Amniotic stem cell (primary cell): ENCODE data around the gene RPL39.
A peak's percentile ranks its signal among the peaks of the same experiment; 100 is the strongest.
"Not testable (repeated sequence)": the region's sequence is repeated elsewhere in the genome, so short reads cannot be mapped to it uniquely, and the experiment has no call there.

Experiments
- DNase-seq: peaks from one replicate; lab custom pipeline; 2025; lab: John Stamatoyannopoulos, UW

The RPL39 gene

GRCh38 chrX:119763181-119763580 lies 28.2 kb downstream of the RPL39 start:
- peak; percentile 6 for DNase-seq

DNA sequence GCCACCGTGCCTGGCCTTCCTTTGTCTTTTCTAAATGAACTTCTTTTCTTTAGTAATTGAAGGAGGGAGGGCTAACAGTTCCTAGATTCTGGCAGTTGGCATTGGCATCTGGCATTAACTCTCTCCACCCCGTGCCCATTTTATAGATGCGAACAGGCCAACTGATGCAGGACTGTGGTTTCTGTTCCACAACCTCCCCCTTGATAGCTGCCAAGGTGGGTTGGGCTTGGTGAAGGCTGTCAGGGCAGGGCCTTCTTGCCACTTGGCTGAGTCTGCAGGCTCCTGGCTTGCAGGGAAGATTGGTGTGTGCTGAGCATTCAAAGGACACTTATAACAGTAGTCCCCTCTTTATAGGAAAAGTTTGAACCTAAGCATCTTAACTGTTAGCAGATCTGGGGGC lies 28.7 kb downstream of the RPL39 start:
- DNase-seq, result no peak

DNA sequence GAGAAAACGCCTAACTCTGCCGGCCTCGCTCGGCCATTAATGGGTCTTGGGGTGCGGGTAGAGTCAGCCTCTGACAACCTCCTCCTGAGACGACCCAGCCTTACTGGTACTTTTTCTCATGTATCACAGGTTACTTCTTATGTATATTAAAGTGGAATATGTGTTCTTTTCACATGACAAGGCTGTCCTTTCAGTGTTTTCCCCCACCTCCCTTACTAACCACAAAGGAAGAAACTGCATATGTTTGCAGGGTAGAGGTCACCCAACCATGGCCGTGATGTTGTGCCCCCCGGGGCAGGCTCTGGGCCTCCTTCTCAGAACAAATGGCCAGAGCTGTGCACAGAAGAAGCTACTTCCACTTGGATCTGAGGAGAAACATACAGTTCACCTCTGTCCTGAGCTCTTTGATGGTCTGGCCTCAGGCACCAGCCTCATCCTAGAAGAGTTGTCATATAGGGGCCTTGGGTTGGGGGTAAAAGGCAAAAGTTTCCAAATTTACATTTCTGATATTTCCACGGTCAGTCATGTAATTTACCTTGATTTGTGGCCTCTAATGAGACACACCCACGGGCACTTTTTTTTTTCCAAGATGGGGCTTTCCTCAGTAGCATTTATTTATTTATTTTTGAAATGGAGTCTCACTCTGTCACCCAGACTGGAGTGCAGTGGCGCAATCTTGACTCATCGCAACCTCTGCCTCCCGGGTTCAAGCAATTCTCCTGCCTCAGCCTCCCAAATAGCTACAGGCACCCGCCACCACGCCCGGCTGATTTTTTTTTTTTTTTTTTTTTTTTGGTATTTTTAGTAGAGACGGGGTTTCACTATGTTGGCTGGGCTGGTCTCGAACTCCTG lies 31.2 kb downstream of the RPL39 start:
- DNase-seq, result no peak

DNA sequence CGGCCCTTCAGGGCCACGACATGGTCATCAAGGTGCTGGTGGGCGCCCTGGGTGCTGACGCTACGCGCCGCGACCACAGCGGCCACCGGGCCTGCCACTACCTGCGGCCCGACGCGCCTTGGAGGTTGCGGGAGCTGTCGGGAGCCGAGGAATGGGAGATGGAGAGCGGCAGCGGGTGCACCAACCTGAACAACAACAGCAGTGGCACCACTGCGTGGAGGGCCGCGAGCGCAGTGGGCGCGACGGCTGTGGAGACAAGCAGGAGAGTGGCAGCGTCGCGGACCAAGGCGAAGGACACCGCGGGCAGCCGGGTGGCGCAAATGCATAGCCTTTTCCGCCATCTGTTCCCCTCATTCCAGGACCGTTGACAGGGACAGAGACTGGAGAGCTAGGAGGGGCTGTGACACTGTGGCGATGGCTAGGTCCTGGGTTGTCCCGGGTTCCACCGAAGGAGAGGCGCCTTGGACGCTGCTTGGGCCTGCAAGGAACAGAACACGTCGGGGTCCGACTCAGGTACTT lies 32.1 kb downstream of the RPL39 start:
- DNase-seq, result no peak

DNA sequence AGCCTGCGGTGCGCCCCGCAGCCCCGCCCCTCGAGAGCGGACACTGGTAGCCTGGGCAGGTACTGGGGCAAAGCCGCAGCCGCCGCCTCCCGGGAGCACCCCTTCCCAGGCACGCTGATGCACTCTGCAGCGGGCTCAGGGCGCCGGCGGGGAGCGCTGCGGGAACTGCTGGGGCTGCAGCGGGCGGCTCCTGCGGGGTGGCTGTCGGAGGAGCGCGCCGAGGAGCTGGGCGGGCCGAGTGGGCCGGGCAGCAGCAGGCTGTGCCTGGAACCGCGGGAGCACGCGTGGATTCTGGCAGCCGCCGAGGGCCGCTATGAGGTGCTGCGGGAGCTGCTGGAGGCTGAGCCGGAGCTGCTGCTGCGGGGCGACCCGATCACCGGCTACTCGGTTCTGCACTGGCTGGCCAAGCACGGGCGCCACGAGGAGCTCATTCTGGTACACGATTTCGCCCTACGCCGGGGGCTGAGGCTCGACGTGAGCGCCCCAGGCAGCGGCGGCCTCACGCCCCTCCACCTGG lies 32.6 kb downstream of the RPL39 start:
- DNase-seq, result no peak

GRCh38 chrX:119757979-119758730 lies 33.3 kb downstream of the RPL39 start, which contains the start of gene SOWAHD:
Gene SOWAHD, plus strand, starts transcription at chrX:119758588. Its CDS starts 80 bp downstream, at chrX:119758668.
- no peak for DNase-seq

DNA sequence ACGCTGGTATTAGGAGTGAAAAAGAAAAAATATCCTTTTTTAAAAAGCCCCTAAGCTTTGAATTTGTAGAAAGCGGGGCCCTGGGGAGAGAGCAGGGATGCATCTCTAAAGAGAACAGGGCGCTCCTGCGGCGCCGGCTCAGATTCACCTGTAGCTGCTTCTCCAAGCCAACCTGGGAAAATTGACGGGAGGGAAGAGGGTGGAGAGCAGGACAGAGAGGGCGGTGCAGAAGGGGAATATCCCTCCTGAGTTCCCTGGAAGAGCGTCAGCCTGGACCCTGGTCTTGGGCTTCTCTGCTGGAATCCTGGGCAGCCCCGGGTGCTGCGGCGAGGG lies 33.8 kb downstream of the RPL39 start:
- no peak for DNase-seq

- DNase-seq, result no peak
Observed at GRCh38 chrX:119756926-119757635, 34.3 kb downstream of the RPL39 start.

DNA sequence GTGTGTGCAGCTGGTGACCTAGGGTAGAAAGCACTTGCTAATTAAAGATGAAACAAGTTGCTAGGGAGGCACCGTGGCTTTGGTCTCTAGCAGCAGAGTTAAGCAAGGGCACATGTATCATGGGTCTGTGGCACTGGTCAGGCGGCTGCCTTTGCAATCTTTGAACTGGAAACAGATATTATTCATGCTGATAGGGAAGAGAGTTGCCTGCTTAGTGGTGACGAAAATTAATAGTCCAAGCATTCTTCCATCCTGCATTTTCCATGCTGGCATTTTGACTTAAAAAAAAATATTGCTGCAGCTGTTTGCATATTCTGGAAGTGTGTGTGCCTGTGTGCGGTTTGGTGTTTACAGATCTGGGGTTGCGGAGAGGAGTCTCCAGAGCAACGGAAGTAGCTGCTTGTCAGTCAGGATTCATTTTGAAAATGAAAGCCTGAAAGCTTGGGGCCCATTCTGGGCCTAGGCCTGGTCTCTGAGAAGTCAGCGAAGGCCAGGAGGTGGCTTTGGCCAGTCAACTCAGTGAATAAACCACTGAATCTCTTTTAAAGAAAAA lies 35.4 kb downstream of the RPL39 start:
- no peak for DNase-seq

DNA sequence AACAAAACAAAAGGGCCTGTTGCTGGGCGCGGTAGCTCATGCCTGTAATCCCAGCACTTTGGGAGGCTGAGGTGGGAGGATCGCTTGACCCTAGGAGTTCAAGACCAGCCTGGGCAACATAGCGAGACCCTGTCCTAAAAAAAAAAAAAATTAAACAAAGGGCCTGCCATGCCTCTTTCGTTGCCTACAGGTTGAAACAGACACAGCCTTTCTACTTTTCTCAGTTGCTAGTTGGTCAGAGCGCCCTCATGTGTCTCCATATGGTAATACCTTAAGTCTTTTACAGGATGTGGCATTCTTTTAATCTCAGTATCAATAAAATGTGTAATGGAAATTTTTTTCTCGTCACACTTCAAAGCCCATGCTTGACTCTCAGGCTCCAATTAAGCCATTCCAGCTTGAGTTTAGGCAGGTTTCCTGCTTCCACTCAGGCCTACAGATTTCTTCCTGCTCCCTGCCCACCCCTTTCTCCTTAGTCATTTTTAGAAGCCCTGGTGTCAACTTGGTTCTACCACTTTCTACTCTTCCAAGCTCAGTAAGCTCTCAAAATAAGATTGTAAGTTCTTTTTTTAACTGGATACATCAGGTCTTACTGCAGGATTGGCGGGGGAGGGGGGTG lies 37.7 kb downstream of the RPL39 start:
- DNase-seq, result no peak

DNA sequence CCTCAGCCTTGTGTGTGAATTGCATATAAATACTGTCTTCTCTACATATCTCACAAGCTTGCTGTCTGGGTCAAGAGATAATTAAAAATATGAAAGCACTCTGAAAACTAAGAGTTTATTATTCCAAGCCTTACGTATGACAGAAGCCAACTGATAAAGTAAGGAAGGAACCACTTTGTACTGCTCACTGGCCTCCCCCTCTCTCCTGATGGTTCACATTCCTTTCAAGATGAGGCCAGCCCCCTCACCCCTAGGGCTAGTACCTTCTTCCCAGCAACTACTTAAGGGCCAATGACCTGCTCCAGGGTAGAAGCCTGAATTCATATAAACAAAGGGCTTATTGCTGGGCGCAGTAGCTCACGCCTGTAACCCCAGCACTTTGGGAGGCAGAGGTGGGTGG lies 38.4 kb downstream of the RPL39 start:
- no peak for DNase-seq

- not testable (repeated sequence) for DNase-seq
Observed at GRCh38 chrX:119750751-119751150, 40.7 kb downstream of the RPL39 start.

DNA sequence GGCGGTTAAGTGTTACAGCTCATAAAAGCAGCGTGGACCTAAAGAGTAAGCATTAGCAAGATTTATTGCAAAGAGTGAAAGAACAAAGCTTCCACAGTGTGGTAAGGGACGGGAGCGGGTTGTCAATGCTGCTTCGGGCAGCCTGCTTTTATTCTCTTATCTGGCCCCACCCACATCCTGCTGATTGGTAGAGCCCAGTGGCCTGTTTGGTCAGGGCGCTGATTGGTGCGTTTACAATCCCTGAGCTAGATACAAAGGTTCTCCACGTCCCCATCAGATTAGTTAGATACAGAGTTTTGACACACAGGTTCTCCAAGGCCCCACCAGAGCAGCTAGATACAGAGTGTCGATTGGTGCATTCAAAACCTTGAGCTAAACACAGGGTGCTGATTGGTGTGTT lies 41.3 kb downstream of the RPL39 start:
- not testable (repeated sequence) for DNase-seq

DNA sequence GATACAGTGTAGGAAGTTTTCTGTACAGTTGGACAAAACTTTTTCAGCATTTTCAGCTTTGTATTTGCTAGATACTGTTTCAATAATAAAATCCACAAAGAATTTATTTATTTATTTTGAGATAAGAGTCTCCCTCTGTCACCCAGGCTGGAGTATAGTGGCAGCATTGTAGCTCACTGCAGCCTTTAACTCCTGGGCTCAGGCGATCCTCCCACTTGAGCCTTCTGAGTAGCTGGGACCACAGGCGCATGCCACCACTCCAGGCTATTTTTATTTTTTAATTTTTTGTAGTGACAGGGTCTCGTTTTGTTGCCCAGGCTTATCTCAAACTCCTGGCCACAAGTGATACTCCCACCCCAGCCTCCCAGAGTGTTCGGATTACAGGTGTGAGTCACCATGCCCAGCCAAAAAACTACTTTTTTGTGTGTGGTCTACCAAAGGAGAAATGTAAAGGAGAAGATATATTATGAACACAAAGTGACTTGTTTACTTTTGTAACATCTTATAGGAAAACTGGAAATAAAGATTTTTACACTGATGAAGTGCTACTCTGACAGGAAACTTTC lies 46.1 kb downstream of the RPL39 start:
- no peak for DNase-seq

GRCh38 chrX:119738742-119739141 lies 52.7 kb downstream of the RPL39 start:
- no peak for DNase-seq
